Kasumi-1 (cell line): ENCODE results near the gene MAGEC3.
"Not testable (repeated sequence)": the region's sequence is repeated elsewhere in the genome, so short reads cannot be mapped to it uniquely, and the experiment has no call there.

ENCODE experiments used
- DNase-seq, 2 experiments: peaks; one replicate each; lab custom pipeline; 2025; lab: John Stamatoyannopoulos, UW

The MAGEC3 gene, protein sequence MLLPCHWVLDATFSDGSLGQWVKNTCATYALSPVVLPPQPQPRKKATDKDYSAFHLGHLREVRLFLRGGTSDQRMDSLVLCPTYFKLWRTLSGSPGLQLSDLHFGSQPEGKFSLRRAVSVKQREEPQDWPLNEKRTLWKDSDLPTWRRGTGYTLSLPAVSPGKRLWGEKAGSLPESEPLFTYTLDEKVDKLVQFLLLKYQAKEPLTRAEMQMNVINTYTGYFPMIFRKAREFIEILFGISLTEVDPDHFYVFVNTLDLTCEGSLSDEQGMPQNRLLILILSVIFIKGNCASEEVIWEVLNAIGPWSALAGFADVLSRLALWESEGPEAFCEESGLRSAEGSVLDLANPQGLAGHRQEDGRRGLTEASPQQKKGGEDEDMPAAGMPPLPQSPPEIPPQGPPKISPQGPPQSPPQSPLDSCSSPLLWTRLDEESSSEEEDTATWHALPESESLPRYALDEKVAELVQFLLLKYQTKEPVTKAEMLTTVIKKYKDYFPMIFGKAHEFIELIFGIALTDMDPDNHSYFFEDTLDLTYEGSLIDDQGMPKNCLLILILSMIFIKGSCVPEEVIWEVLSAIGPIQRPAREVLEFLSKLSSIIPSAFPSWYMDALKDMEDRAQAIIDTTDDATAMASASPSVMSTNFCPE

DNA sequence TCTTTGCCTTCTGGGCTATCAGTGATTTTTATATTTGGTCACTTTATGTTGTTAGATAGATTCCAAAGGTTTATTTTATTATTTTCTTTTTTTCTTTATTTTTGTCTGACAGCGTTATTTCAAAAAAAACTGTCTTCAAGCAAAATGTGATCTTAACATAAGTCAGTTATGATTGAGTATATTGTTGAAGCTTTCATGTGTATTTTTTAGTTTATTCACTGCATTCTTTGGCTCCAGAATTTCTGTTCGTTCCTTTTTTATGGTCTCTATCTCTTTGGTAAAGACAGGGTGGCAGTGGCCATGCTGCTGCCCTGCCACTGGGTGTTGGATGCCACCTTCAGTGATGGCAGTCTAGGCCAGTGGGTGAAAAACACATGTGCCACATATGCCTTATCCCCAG is at the start of gene MAGEC3:
Gene MAGEC3, plus strand, starts transcription at position 301 of the 400 bp plus-strand sequence. Its CDS starts 0 bp downstream, at position 301.
- no peak for DNase-seq

DNA sequence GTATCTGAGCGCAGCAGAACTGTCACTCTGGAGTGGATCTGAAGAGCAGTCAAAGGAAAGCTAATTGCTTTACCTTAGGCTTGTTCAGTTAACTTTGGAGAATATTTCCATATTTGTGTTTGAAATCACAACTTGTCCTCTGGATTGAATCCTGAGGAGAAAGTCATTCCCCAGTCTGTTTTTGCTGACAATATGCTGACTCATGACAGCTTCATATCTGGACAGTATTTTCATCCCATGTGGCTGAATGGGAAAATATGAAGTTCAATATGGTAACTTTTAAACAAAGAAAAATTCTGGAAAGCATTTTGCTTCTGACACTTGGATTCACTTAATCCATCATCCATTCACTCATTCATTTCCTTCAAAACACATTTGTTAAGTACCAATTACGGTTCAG is 46.3 kb upstream of the MAGEC3 start:
- no peak for DNase-seq

DNA sequence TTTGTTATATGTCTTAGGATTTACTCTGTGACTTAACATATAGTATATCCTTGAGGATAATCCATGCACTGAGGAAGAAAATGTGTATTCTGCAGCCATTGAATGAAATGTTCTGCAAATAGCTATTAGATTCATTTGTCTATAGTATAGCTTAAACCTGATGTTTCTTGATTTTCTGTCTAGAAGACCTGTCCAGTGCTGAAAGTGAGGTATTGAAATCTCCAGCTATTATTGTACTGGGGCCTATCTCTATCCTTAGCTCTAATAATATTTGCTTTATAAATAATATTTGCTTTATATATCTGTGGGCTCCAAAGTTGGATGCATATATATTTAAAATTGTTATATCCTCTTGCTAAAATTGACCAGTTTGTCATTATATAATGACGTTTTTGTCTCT is 26.7 kb upstream of the MAGEC3 start:
- no peak for DNase-seq

DNA sequence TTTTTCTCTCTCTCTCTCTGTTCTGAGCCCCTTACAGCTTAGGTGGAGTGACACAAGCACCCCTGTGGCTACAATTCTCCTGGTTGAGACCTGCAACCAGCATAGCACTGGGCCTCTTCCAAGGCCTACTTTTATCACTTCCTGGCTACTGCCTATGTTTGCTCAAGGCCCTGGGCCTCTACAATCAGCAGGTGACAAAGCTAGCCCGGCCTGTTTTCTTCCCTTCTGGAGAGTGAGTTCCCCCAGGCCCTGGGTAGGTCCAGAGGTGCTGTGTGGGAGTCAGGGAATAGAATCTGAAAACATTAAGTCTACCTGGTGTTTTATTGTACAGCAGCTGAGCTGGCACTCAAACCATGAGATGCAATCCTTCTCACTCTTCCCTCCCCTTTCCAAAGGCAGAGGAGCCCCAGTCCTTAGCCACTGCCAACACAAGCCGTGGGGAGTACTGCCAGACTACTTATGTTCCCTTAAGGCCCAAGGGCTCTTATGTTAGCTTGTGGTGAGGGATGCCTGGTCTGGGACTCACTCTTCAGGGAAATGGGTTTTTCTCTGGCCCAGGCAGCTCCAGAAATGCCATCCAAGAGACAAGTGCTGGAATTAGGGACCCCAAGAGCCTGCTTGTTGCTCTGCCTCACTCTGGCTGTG is 23.8 kb upstream of the MAGEC3 start:
- DNase-seq: no peak

DNA sequence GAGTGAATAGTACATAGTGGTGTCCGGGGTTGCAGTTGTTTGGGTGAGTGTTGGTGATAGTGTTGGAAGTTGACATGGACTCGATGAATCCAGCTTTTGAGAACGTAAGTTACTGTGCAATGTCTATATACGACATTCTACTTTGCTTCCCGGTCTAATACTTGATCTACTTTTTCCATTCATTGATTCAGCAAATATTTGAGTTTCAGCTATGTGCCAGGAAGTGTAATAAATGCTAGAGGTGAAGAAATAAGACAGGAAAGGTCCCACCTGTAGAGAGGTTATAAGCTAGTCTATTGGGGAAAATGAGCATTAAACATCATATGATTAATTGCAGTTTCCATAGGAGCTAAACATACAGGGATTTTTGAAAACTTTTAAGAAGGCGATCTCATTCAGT is 22.2 kb upstream of the MAGEC3 start:
- no peak for DNase-seq

DNA sequence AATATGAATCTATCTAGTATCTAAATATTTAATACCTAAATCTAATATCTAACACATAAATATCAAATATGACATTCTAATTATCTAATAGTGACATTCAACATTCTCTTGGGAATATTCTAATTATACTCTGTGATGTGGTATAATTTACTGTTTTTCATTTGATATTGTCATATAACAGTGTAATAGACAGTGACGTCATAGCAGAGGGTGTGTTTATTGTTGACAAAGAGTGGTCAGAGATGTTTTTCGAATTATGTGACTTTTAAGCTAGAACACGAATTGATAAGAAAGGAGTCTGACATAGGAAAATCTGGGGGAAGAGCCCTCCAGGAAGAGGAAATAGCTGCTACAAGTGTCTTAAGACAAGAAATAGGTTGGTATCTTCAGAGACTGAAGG is 5.9 kb upstream of the MAGEC3 start:
- DNase-seq: no peak

DNA sequence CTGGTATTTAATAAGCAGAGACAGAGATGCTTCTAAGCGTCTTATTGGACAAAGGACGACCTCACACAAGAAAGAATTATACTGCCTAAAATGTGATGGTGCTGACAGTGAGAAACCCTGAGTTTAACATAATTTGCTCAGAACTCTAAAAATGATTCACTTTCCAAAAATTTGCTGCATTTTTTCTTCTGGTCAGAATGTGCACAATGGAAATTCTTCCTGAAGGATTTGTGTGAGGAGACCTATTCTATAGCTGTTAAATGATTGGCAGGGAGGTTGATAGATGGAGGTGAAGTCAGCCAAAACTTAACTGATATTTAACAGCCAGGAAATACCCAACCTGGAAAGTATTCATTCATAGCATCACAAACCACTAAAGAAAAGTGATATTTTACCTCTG is 1.7 kb downstream of the MAGEC3 start:
- DNase-seq: no peak

DNA sequence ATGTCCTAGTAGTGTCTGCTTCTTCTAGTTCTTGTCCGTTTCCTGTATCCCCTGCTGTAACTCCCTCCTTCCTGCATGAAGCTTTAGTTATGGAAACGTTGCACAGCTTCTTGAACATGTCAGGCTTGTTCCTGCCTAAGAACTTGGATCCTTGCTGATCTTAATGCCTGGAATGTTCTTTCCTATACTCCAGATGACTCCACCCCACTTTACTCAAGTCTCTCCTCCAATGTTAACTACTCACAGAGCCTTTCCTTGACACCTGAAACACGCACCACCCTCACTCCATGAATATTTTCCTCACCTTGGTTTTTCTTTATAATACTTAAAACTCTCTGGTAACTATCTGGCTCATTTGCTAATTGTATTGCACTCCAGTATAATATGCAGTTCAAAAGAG is 19.4 kb downstream of the MAGEC3 start:
- no peak for DNase-seq

DNA sequence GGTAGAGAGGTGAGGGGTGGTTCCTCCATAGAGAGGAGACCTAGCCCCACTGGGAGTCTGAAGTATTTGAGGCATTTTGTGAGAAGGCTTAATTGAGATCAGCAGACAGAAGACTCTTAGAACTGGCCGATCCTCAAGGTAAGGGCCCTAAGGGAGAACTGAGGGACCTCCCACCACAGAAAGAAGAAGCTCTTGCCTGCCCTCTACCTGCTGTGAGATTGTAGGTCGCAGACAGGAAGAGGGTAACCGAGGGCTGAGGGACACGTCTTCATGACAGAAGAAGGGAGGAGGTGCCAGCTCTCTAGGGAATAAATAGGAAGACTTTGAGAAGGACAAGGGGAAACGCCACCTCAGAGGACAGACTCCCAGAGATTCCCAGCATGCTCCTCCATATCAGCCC is 41.5 kb downstream of the MAGEC3 start:
- DNase-seq: no peak

DNA sequence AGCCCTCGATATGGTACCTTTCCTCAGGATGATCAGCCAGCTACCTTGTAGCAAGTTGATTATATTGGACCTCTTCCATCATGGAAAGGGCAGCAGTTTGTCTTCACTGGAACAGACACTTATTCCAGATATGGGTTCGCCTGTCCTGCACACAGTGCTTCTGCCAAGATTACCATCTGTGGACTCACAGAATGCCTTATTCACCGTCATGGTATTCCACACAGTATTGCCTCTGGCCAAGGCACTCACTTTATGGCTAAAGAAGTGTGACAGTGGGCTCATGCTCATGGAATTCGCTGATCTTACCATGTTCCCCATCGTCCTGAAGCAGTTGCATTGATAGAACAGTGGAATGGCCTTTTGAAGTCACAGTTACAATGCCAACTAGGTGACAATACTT is 50.7 kb downstream of the MAGEC3 start:
- not testable (repeated sequence) for DNase-seq

DNA sequence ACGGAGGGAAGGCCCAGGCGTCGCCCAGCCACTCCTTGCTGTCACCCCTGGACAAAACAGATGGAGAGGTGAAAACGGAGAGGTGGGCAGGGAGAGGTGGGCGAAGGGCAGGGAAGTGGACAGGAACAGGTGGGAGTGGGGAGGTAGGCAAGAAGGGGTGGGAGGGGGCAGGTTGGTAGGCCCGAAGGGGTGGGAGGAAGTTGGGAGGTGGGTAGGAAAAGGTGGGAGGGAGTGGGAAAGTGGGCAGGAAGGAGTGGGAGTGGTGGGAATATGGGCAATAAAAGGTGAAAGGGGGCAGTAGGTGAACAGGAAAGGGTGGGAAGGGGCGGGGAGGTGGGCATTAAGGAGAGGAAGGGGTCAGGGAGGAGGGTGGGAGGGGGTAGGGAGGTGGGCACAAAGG is 56.6 kb downstream of the MAGEC3 start:
- DNase-seq: no peak

DNA sequence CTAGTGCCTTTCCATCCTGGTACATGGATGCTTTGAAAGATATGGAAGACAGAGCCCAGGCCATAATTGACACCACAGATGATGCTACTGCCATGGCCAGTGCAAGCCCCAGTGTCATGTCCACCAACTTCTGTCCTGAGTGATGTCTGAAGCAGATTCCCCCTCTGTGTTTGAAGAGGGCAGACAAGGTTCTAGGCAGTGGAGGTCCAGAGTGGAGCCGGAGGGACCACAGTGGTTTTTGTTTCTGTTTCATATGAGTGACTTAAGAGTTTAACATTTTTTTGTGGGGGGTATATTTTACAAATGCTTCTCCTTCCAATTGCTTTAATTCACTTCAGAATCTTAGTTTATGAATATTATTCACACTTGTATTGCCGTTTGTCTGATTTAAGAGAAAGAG is 59.6 kb downstream of the MAGEC3 start:
- DNase-seq: no peak

DNA sequence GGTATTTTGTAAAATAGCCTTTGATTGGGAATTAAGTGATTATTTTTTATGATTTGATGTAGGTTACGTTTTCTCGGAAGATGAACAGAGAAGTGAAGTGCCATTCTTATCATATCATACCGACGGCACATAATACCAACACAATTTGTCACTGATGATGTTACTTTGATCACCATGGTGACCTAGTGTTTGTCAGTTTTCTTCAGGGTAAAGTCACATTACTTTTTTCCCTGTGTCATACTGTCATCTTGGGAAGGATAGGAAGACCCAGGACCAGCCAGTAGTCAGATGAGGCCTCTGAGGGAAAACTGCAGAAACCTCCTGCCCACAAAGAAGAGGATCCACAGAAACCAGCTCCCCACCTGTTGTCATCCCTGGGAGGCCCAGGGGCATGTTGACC is 64.2 kb downstream of the MAGEC3 start:
- DNase-seq: no peak

DNA sequence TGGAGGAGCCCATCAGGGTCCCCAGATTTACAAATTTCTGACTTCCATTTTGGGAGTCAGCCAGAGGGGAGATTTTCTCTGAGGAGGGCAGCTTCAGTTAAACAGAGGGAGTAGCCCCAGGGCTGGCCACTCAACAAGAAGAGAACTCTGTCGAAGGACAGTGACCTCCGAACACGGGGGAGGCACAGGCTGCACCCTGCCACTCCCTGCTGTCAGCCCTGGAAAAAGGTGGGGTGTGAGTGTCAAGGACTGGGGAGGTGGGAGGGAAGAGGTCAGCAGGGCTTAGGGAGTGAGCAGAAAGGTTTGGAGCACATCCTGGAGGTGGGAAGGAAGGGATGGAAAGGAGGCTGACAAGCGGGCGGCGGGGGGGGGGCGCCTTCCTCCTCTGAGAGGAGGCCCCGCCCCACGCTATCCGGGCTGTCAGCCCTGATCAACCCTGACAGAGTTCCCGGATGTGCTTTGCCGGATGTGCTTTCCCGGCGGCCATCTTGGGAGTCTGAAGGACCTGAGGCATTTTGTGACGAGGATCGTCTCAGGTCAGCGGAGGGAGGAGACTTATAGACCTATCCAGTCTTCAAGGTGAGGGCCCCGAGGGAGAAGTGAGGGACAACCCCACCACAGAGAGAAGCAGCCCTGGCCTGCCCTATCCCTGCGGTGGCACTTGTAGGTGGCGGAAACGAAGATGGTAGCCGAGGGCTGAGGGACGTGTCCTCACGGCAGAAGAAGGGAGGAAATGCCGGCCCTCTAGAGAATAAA is 65.5 kb downstream of the MAGEC3 start, which contains the start of gene MAGEC1:
Gene MAGEC1, plus strand, starts transcription at position 495 of the 756 bp plus-strand sequence. CDS start 1,179 bp downstream, outside the sequence.
- no peak for DNase-seq

DNA sequence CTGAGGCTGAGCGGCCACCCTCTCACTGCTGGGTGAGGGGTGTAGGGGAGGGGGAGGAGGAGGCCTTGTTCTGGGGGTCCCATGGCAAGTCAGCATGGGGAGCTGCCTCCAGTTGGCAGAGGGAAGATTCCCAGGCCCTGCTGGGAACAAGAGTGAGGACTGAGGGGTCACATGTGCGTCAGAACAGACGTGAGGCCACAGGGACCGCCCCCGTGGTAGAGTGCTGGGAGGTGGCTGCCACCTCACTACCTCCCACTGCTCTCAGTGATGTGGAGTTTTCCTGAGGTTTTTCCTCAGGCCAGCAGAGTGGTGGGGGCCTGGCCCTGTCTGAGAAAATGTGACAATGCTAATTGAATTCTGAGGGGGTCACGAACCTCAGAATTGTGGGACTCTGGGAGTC is 66.1 kb downstream of the MAGEC3 start:
- no peak for DNase-seq

DNA sequence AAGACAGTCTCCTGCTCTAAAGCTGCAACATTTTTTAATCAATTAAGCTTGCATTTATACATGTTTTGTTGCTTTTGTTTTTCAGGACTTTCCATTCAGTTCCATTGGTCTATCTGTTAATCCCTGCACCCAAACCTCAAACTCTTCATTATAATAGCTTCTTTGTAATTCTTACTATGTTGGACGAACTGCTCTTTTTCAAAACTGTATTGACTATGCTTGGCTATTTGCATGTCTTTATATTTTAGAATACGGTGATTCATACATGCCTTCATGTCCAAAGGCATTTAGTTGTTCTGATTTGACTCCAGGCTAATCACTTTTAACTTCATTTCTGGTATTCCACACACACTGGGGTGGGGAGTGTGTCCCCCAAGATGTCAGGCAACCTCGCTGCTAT is 79.7 kb downstream of the MAGEC3 start:
- no peak for DNase-seq

DNA sequence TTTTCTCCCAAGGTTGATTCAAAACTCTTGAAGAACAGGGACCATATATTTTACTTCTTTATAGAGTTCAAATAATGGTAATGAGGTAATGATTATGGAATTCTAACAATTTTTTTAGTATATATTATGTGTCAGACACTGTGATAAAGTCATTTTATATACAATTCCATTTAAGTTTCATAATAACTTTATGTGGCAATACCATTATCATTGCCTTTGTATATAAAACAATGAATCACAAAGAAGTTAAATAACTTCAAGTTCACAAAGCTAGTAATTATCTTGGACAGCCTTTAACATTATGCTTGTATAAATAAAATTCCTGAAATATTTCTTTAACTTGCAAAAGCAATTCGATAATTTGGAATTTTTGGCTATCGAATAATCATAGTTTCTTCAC is 86.2 kb downstream of the MAGEC3 start:
- DNase-seq: no peak

DNA sequence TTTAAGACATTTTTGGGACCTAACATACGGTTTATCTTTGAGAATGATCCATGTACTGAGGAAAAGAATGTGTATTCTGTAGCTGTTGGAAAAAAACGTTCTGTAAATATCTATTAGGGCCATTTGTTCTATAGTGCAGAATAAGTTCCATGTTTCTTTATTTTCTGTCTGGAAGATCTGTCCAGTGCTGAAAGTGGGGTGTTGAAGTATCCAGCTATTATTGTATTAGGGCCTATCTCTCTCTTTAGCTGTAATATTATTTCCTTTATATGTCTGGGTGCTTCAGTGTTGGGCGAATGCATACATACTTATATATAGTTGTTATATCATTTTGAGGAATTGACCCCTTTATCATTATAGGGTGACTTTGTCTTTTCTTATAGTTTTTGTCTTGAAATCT is 90.3 kb downstream of the MAGEC3 start:
- DNase-seq: no peak

DNA sequence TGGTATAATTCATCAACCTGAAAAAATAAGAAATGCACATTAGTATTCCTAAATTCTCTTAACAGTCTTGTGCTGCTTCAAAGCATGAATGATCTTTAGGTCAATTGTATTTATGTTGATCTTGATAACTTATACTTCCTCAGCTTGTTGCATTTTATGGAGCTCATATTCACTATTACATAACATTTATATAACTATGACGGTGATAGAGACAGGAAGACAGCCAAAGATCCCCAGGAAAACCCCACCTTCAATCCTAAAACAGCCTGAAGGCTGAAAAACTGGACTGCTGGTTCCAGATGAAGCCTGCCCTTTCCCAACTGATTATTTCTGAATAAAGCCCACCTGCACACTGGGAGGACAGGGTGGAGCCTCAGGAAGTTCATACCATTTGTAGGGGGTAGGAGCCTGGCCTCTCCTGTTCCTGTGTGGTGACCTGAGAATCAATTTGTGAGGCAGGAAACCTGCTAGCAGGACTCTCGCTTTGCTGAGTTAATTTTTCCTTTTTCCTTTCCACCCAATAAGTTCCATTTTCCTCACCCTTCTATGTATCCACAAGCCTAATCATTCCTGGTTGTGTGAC is 96.0 kb downstream of the MAGEC3 start:
- no peak for DNase-seq

DNA sequence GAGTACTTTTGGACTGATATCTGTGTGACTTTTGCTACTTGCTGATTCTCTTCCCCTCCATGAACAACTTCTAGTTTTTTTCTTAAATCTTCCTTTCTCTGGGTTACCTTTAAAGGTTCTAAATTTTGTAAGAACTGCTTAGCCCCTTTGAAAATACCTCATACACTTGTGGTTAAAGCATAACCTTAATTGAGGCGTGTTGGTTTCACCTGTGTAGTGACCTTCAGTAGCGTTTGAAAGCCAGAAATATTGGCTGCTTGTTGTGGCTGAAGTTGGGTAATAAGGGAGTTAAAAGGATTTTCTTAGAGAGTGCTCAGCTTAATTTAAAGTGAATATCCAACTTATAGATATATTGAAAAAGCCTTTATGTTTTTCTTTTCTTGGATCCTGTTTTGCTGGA is 97.5 kb downstream of the MAGEC3 start:
- DNase-seq: no peak

DNA sequence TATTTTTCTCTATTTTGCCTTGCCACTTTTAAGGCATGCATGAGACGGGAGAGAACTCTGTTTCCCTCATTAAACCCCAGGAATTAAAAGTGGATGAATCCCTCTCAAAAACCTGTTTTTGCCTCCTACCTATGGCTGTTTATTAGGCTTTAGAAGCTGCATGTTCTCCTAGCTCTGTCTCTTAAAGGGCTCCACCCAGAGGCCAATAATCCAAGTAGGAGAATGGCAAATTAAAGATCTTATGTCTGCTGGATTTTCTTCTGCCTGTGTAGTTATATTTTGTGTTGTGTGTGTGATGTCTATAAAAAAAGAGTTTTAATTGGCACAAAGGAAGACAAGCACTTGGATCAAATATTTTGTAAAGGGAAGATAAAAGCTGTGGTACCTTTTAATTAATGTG is 98.0 kb downstream of the MAGEC3 start:
- peak; percentile 19 to 21 for DNase-seq

DNA sequence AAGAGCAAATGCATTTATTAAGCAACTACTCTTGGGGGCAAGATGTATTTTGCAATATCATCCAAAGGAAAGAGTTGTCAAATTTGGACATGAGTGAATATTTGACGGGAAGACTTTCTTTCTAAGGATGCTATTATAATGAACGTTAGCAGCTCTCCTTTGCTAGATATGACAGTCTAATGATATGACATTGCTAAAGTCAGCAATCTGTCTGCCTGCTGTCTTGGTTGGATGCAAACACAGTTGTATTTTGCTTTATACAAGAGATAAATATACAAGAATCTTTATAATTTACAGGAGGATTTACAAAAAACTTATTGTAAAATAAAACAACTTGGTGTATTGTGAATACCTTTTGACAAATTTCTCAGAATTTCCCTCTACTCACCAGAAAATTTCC is 103.1 kb downstream of the MAGEC3 start:
- DNase-seq: no peak
